GM10266 (cell line): ENCODE measurements around the gene CHRNB1.
"Not testable (repeated sequence)": the region's sequence is repeated elsewhere in the genome, so short reads cannot be mapped to it uniquely, and the experiment has no call there.

Source experiments
- DNase-seq: peaks from one replicate; pipeline ENCODE4 v3.0.0; 2012; ENCODE audit errors: extremely low spot score
- CTCF ChIP-seq: IDR thresholded peaks from 2 replicates; pipeline ENCODE4 v1.5.1; 2012; ENCODE audit warnings: mild to moderate bottlenecking, low read depth; ENCODE audit not compliant: control insufficient read depth, insufficient read depth; ENCODE audit errors: missing control alignments

Gene CHRNB1

GRCh38 chr17:7468804-7469389 lies 24.0 kb downstream of the CHRNB1 start:
- TF ChIP-seq CTCF, result no peak
- DNase-seq, result no peak

DNA sequence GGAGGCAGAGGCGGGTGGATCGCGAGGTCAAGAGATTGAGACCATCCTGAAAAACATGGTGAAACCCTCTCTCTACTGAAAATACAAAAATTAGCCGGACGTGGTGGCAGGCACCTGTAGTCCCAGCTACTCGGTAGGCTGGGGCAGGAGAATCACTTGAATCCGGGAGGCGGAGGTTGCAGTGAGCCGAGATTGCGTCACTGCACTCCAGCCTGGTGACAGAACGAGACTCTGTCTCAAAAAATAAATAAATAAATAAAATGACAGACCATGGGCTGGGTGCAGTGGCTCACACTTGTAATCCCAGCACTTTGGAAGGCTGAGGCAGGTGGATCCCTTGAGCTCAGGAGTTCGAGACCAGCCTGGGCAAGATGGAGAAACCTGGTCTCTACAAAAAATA lies 25.0 kb downstream of the CHRNB1 start:
- not testable (repeated sequence) for DNase-seq

- not testable (repeated sequence) for DNase-seq
Measured at GRCh38 chr17:7470457-7470973, 25.7 kb downstream of the CHRNB1 start.

DNA sequence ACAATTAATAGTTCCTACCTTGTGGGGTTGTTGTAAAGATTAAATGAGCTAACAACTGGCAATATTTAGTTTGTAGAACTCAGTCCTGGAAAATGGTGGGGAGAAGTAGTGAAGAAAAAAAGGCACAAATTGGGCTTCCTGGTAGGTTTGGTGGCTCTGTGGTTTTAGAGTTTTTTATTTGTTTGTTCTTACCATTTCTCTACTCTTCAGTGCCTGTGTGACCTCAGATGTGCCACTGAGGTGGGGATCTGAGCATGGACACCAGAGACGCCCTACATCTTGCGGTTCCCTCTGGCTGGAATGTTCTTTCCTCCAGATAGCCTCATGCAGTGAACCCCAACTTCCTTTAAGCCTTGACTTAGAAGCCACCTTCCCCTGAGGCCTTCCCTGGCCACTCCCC lies 26.9 kb downstream of the CHRNB1 start:
- no peak for DNase-seq
- no peak for TF ChIP-seq CTCF

DNA sequence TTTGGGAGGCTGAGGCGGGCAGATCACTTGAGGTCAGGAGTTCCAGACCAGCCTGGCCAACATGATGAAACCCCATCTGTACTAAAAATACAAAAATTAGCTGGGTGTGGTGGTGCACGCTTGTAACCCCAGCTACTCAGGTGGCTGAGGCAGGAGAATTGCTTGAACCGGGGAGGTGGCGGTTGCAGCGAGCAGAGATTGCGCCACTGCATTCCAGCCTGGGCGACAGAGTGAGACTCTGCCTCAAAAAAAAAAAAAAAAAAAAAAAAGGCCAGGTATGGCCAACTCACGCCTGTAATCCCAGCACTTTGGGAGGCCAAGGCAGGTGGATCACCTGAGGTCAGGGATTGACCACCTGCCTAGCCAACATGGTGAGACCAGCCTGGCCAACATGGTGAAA lies 29.9 kb downstream of the CHRNB1 start:
- not testable (repeated sequence) for DNase-seq

DNA sequence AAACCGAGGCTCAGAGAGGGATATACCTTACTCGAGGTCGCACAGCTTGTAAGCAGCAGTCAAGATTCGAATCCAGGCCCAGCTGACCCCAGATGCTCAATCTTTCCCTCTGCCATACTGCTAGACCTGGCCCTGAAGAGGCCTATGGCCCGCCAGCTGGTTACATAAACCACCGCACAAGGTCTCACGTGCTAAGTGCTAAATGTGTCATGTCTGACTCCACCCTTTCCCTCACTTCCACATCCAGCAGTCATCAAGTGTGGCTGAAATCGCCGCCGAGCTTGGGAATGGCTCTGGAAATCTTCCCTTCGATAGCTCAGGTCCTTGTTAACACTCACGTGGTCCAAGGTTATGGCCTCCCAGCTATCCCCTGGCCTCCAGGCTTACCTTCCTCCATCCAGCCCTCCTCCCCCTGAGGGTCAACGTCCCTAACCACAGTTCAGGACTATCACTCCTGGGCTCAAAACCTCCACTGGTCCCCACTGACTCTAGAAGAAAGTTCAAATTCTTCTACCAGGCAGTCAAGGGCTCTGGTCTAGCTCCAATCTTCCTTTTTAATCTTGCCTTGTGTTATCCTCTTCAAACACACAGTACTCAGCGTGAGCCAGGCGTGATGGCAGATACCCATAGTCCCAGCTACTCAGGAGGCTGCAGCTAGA lies 31.0 kb downstream of the CHRNB1 start:
- TF ChIP-seq CTCF, result no peak
- no peak for DNase-seq

GRCh38 chr17:7476494-7476893 lies 31.6 kb downstream of the CHRNB1 start:
- no peak for TF ChIP-seq CTCF
- DNase-seq, result no peak

- TF ChIP-seq CTCF, result no peak
- DNase-seq, result no peak
Measured at GRCh38 chr17:7476951-7477350, 32.1 kb downstream of the CHRNB1 start.
